Loucy (cell line): ENCODE results near the gene PHKB.

Experiments
- H2AFZ ChIP-seq: fragments of 200-600 bp; sonication (generic); 2 replicates; pipeline ENCODE4 v1.6.0; 2016; ENCODE audit warnings: antibody characterized with exemption, mild to moderate bottlenecking, low read length, moderate library complexity
- H3F3A ChIP-seq: fragments of 200-600 bp; 2 replicates; pipeline ENCODE4 v1.6.0; 2016; ENCODE audit warnings: antibody characterized with exemption, low read depth, mild to moderate bottlenecking
- H3K27me3 ChIP-seq: fragments of 200-600 bp; sonication (generic); 2 replicates; pipeline ENCODE4 v1.6.1; 2014; ENCODE audit warnings: low read length, mild to moderate bottlenecking; ENCODE audit not compliant: insufficient read depth, poor library complexity, severe bottlenecking
- H3K36me3 ChIP-seq: fragments of 200-600 bp; sonication (generic); 2 replicates; pipeline ENCODE4 v1.6.1; 2016; ENCODE audit warnings: low read length; ENCODE audit not compliant: insufficient read depth
- H3K4me1 ChIP-seq: fragments of 200-600 bp; sonication (generic); 2 replicates; pipeline ENCODE4 v1.5.1; 2014; ENCODE audit warnings: low read length, mild to moderate bottlenecking; ENCODE audit not compliant: insufficient read depth, poor library complexity, severe bottlenecking
- H3K4me2 ChIP-seq: fragments of 200-600 bp; sonication (generic); 2 replicates; pipeline ENCODE4 v1.6.0; 2014; ENCODE audit warnings: antibody characterized with exemption, low read length, low read depth, mild to moderate bottlenecking; ENCODE audit not compliant: poor library complexity, severe bottlenecking
- H3K4me3 ChIP-seq: fragments of 200-600 bp; sonication (generic); 2 replicates; pipeline ENCODE4 v1.5.1; 2014; ENCODE audit warnings: low read length, mild to moderate bottlenecking, mixed read lengths; ENCODE audit not compliant: poor library complexity, severe bottlenecking
- H3K79me2 ChIP-seq: fragments of 200-600 bp; sonication (generic); 2 replicates; pipeline ENCODE4 v1.6.1; 2014; ENCODE audit warnings: low read length; ENCODE audit not compliant: insufficient read depth
- H3K9ac ChIP-seq: fragments of 200-600 bp; sonication (generic); 2 replicates; pipeline ENCODE4 v1.6.0; 2014; ENCODE audit warnings: mild to moderate bottlenecking, low read depth, low read length, moderate library complexity; ENCODE audit not compliant: poor library complexity, severe bottlenecking
- H3K9me2 ChIP-seq: fragments of 200-600 bp; sonication (generic); replicated peaks from 2 replicates; pipeline ENCODE4 v1.6.1; 2016; ENCODE audit warnings: low read depth, low read length, mixed read lengths
- H3K9me3 ChIP-seq: fragments of 200-600 bp; sonication (generic); 2 replicates; pipeline ENCODE4 v1.6.1; 2014; ENCODE audit warnings: mild to moderate bottlenecking, antibody characterized with exemption, low read length, low read depth; ENCODE audit not compliant: insufficient read depth
- H4K20me1 ChIP-seq: fragments of 200-600 bp; sonication (generic); 2 replicates; pipeline ENCODE4 v1.6.0; 2014; ENCODE audit warnings: antibody characterized with exemption, low read length, mild to moderate bottlenecking; ENCODE audit not compliant: insufficient read depth, poor library complexity, severe bottlenecking
- CTCF ChIP-seq: fragments of 200-600 bp; sonication (generic); conservative IDR thresholded peaks from 2 replicates; pipeline ENCODE4 v1.5.1; 2014; ENCODE audit warnings: mild to moderate bottlenecking, antibody characterized with exemption, low read length
- EZH2phosphoT487 ChIP-seq: fragments of 200-600 bp; IDR thresholded peaks from 2 replicates; pipeline ENCODE4 v1.6.1; 2018; ENCODE audit warnings: antibody characterized with exemption, mild to moderate bottlenecking, moderate library complexity, borderline replicate concordance

PHKB gene

GRCh38 chr16:47644661-47645060 is 183.5 kb downstream of the PHKB start:
- Histone ChIP-seq H3K4me1 (peaks cover 11% of the 10 kb centered on the region), H3K9me2 (no peaks in the 10 kb centered on the region), H3K4me3 (no peak overlapping the region), H2AFZ (no peak overlapping the region), H3K79me2 (no peaks in the 10 kb centered on the region), H4K20me1 (peaks cover 3% of the 10 kb centered on the region), H3F3A (no peaks in the 10 kb centered on the region), H3K9me3 (no peaks in the 10 kb centered on the region), H3K36me3 (peaks cover 19% of the 10 kb centered on the region; the same call in 1 of the 2 replicates), H3K9ac (no peak overlapping the region), H3K4me2 (no peak overlapping the region), H3K27me3 (no peaks in the 10 kb centered on the region)
- no peak for TF ChIP-seq CTCF
- TF ChIP-seq EZH2phosphoT487, result no peak

- no peak overlapping the region for H3K9ac ChIP-seq
- H3F3A ChIP-seq, result no peaks in the 10 kb centered on the region
- H3K79me2 ChIP-seq, result no peaks in the 10 kb centered on the region
- H3K9me2 ChIP-seq, result no peaks in the 10 kb centered on the region
- H3K36me3 ChIP-seq, result peaks cover 36% of the 10 kb centered on the region; the same call in 1 of the 2 replicates
- peaks cover 3% of the 10 kb centered on the region for H4K20me1 ChIP-seq
- no peak overlapping the region for H3K4me3 ChIP-seq
- no peaks in the 10 kb centered on the region for H3K9me3 ChIP-seq
- no peak overlapping the region for H2AFZ ChIP-seq
- H3K4me1 ChIP-seq, result peaks cover 11% of the 10 kb centered on the region
- H3K4me2 ChIP-seq, result no peak overlapping the region
- H3K27me3 ChIP-seq, result no peaks in the 10 kb centered on the region
- TF ChIP-seq EZH2phosphoT487, result no peak
- no peak for TF ChIP-seq CTCF
These were observed 185.8 kb downstream of the PHKB start for GRCh38 chr16:47646914-47647313.

- H3F3A ChIP-seq, result no peaks in the 10 kb centered on the region
- peaks cover 57% of the 10 kb centered on the region for H3K36me3 ChIP-seq
- H2AFZ ChIP-seq, result no peak overlapping the region
- no peak overlapping the region for H3K4me3 ChIP-seq
- no peaks in the 10 kb centered on the region for H3K79me2 ChIP-seq
- no peaks in the 10 kb centered on the region for H3K27me3 ChIP-seq
- TF ChIP-seq CTCF, result no peak
- no peak for TF ChIP-seq EZH2phosphoT487
- no peaks in the 10 kb centered on the region for H4K20me1 ChIP-seq
- no peaks in the 10 kb centered on the region for H3K9me3 ChIP-seq
- no peak overlapping the region for H3K4me2 ChIP-seq
- no peak overlapping the region for H3K9ac ChIP-seq
- no peaks in the 10 kb centered on the region for H3K9me2 ChIP-seq
- H3K4me1 ChIP-seq, result no peaks in the 10 kb centered on the region
These were observed 195.9 kb downstream of the PHKB start for GRCh38 chr16:47657032-47657431.
